ENCODE results near the gene CDH22.

Gene CDH22

DNA sequence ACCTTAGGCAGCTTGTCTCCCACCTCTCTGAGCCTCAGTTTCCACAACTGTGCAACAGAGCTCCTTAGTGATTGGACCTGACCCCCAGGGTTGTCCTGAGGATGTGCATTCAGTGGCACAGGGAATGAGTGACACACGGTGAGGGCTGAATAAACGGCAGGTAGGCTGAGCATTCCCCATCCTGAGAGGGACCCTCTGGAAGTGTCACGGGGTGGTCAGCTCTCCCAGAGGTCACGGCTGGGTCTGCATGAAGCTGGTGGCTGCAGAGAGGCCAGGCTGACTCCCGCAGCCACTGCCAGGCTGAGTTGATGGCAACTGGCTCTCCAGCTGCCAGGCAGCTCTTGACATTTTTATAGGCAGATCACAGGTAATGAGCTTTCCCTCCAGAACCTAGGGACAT lies 147.6 kb downstream of the CDH22 start:
- no peak for DNase-seq

DNA sequence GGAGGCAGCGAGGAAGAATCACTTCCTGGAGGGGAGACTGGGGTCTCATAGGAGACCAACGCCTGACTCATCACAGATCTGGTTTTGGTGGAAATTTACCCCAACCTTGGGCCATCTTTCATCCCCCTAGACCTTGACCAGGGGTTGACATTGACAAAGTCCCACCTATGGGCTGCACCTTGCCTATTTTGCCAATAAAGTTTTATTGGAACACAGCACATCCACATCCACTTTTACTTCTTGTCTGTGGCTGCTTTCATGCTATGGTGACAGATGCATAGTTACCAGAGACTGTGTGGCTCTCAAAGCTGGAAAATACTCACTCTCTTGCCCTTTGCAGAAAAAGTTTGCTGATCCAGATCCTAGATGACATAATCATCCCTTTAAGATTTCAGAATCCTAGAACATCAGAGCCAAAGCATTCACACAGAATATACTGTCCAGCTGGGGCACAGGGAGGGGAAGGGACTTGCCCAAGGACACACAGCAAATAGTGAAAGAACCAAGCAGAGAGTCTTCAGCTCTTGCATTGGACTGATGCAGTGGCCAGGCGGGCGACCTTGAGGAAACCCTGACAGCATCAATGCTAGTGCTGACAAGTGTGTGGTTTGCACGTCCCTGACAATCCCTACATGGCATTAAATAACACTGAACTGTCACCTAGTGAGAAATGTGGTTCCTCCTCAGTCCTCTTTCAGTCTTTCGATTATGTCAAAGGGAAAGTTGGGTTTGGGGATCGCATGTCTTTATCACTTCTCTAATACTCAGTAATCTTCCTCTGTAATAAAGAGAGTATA lies 149.0 kb downstream of the CDH22 start:
- DNase-seq, result no peak

DNA sequence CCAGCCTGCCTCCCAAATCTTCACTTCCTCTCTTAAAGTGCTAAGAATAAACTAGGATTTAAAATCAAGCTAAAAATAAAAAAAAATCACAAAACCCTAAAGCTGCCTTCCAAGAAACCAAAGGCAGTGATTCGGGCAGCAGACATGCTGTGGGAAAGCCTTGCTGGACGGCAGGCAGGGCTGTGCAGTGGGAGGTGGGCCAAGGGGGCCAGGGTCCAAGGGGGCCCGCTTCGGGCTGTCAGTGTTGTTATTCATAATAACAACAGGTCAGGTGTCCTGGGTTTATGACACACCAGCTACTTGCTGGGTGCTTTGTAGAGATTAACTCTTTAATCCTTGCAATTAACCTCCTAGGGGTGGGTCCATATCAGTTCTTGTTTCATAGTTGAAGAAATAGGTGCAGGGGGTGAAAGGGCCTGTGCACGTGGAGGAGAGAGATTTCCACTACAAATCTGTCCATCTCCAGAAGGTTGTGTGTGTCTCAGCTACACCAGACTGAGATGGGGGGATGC lies 149.8 kb downstream of the CDH22 start:
- DNase-seq, result no peak

DNA sequence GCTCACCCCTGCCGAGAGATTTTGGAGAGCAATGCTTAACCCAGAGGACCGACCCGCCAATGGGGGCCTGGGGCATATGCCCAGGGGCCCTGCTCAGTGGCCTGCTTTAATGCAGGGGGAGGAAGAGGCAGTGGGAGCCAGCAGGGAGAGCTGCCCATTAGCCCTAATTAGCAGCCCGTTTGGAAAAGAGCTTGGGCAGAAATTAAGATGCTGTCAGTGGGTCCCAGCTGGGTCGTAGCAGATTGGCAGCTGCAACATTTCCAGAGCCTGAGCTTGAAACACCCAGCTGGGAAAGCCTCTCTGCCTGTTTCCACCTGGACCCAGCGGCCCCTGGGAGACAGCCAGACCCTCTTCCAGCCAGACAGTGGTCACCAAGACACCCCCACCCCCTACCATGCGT lies 150.7 kb downstream of the CDH22 start:
- no peak for DNase-seq

DNA sequence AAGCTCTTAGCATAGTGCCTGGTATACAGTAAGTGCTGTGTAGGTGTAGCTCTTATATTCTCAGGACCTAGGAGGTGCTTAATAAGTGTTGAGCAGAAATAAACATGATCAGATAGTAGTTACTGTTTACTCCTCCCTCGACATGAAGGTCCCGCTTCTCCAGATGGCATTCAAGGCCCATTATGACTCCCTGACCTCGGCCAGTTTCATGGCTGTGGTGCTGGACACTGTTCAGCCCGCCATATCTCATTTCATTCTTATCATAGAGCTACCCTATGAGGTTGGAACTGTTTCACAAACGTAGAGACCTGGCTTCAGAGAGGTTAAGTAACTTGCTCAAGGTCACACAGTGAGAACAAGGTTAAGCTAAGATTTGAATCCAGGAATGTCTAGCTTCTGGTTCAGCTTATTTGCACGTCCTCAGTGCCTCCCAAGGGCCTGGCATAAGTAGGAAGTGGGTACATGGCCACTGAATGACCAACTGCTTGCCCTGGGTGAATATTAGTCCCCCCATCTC lies 151.2 kb downstream of the CDH22 start:
- DNase-seq, result no peak

DNA sequence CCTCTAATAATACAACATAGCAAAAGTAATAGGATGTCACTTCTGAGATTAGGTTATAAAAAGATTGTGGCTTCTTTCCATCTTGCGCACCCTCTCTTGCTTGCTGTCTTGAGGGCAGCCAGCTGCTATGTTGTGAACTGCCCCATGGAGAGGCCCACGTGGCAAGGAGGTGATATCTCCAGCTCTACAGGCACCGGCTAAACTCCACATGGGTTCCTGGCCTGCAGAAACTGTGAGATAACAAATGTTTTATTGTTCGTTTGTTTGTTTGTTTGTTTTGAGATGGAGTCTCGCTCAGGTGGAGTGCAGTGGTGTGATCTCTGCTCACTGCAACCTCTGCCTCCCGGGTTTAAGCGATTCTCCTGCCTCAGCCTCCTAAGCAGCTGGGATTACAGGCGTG lies 152.2 kb downstream of the CDH22 start:
- no peak for DNase-seq

DNA sequence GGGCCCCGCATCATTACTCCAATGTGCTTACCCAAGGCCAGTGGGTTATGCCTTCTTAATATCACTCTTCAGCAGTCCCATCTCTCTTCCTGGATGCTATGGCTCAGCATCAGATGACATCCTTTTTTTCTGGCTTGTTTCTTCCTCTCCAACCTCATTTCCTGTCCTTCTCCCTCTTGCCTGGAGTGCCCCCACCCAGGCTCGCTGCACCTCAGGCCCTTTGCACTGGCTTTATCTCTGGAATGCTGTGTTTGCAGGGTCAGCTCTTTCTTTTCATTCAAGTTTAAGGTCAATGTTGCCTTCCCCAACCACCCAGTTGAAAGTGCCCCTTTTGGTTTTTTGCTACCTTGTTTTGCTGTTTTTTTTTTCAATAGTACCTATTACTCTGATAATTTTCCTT lies 153.5 kb downstream of the CDH22 start:
- no peak for DNase-seq

DNA sequence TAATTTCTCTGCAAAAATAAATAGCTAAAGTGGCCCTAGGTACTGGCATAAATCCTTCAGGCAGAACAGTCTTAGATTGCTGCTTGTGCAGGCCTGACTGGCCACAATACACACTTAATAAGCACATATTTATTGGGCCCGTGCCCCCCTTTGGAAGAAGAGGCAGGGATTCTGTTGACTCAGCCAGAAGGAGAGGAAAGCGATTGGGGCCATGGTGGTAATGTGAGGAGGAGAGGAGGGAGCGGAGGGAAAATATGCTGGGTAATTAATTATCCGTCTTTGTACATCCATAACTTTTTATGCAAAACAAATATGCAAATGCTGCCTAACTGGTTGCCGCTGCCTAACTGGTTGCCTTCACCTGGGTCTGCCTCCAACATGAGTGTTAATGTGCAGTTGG lies 154.0 kb downstream of the CDH22 start:
- DNase-seq, result no peak

DNA sequence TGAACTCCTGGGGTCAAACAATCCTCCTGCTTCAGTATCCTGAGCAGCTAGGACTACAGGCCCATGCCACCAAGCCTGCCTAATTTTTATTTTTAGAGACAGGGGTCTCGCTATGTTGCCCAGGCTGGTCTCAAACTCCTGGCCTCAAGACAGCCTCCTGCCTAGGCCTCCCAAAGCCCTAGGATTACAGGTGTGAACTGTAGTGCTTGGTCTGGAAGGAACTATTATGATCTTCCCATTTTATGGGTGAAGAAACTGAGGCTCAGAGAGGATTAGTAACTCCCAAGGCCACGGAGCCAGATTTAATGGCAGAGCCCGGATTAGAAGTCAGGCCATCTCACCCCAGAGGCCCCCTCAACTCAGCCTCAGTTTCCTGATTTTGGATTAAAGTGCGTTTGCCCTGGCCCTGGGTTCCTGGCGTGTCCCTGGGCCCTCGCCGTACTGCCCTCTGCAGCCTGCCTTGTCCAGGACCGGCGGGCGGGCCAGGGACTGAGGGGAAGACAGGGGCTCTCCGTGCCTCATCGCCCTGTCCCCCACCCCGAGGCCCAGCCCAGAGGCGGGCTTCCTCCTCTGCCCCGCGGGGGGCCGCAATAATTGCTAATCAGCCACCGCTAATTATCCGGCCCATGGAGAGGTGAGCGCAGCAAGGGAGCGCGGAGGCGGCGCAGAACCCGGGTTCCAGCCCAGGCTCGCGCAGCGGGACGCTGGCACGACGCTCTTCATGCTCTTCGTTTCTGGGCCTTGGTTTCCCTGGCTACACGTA lies 155.3 kb downstream of the CDH22 start:
- no peak for DNase-seq

DNA sequence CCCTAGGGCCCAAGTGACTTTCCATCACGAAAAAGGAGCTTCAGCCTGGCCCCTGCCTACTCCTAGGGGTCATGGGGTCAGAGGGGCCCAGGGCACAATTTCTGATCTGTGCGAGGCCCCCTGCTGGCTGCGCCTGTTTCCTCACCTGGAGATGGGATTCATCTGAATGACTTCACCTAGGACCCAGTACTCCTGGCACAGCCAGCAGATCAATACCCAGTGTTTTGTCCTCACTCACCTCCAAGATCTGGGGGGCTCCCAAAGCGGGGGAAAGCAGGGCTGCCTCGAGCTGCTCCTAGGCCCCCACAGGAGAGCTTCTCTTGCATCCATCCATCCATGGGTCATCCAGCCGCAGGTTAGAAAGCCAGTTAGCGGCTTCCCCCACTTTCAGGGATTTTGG lies 156.4 kb downstream of the CDH22 start:
- no peak for DNase-seq

DNA sequence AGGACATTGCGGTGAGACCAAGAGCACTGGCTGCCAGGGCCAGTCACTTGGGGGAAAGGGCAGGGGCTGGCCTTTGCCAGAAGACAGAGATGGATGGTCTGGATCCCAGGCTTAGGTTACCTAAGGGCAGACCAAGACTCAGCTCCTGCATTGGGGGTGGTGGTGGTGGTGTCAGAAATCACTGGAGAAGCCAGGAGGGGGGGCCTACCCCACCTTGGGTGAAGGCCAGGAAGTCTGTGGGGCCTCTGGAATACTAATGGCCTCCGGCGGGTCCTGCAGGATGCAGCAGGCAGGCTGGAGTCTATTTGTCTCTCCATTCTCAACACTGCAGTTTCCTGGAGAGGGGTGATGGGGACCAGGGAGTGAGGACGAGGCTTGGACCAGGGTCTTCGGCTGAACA lies 157.4 kb downstream of the CDH22 start:
- no peak for DNase-seq

DNA sequence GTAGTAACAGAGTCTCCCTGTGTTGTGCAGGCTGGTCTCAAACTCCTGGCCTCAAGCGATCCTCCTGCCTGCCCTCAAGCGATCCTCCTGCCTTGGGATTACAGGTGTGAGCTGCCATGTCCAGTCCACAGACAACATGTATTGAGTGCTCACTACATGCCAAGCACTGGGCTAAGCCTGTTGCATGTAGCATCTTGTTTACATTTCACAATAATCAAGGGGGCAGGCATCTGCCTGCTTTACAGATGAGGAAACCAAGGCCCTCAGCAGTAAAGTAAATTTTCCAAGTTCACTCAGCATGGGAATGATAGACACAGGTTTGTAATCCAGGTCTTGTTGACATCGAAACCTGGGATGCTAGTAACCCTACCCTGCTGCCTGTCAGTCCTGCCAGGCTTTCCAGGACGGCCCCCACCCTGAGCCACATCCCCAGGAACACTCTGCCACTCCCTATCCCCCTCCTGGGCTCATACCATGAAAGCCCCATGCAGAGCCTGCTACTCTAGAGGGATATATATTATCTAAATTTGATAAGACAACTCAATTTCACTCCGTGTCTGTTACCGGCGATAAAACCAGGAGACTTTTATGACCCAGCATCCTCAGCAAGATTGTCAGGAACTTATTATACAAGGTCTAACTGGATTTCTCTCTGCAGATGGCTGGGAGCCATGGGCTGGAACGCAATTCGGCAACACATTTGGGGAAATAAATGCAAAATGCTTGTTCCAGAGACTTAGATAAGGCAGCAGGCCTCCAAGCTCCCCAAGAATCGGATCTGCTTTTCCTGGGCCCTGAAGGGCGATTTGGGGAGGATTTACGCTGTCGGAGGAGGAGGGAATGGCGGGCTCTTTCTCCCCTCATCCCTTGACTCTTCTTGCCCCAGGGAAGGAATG lies 159.7 kb downstream of the CDH22 start:
- no peak for DNase-seq

DNA sequence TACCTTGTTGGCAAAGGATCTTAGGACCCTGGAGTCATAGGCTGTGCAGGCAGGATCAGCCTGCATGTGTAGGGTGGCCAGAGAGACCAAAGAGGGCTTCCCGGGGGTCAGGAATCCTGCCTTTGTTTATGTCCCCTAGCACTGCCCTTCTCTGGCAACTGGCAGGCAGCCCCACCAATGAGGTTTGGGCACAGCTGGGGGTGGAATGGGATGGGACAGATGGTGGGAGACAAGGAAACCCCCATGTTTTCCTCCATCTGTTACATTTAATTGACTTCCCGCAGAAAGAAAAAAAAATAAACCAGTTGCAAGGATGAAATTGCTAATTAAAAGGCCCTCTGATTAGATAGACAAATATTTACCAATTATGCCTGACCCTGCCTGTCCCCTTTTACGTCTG lies 162.6 kb downstream of the CDH22 start:
- DNase-seq, result peak; percentile 27

DNA sequence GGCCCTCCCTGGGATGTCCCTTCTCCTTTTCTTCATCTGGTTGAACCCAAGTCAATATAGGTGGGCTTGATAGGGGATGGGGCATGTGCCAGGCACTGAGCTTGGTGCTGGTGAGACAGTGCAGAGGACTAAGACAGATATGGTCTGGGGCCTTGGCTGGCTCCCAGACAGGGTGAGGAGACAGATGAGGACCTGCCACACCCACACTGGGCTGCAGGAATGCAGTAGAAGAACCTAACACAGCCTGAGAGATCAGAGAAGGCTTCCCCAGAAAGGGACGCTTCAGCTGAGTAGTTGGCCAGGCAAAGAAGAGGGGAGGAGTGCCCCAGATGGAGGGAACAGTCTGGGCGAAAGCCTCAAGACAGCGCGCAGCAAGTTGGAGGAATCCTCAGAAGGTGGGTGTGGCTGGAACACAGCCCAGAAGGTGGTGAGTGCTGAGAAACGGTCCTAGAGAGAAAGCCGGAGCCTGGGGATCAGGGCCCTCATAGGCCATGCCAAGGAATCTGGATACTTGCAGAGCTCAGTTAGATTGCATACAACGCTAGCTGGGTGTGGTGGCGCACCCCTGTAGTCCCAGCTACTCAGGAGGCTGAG lies 163.8 kb downstream of the CDH22 start:
- no peak for DNase-seq

DNA sequence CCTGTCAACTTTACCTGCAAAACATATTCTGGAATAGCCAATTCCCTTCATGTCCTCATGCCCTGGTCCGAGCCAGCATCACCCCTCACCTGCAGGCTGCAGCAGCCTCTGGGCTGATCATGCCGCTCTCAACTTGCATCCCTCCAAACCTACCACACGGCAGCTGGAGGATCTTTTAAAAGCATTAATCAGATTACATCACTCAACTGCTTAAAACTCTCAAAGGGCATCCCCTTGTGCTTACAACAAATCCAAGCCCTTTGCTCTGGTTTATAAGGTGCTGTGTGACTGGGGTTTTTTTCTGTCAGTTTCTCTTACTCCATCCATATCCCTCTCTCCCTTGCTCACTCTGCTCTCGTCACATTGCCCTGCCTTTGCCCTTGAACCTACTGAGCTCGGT lies 166.2 kb downstream of the CDH22 start:
- DNase-seq, result no peak

DNA sequence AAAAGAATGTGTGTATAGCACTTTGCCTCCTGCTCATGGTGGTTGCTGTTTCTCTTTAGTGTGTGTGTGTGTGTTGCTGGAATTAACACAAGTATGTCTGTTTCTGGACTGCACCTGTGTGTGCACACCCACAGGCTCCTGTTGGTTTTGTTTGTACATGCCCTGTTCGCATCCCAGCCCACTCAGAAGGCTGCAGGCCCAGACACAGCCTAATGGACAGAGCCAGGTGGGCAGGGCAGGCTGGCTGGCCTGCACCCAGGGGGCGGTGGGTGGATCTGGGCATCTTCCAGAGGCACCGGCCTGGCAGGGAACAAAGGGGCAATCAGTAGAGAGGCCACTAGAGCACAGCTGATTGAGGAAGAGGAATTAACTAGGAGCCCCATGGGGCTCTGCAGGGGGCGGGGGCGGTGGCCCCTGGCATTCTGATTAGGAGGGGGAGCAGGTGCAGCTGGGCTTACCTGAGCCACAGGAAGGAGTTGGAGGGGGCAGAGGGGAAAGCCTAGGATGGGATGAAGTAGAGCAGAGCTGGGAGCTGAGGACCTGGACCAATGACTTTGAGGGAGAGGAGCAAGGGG lies 168.3 kb downstream of the CDH22 start:
- DNase-seq, result peak; percentile 69

DNA sequence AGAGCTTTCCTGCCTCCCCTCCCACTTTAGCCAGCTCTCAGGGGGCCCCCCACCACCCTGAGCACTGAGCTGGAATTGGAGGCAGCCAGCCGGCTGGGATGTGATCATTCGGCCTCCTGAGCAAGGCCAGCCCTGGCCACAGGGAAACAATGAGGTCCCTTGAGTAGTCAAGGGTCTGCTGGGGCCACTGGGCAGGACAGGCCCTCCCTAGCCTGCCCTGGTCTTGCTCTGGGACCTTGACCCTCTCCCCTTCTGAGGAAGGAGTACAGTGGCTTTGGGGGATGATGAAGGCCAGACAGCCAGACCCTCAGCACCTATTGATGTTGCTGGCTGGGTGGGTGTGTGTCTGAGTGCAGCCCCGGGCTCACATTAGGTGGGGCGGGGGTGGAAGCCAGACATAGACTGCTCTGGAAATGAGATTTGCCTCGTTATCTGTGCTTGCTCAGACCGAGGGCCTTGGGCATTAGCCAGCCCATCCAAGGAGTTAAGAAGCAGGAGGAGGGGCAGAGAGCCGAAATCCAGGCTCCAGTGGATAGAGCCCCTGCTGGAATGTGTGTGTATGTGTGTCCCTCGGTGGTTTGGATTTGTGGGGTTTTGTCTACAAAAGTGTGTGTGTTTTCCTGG lies 168.9 kb downstream of the CDH22 start:
- no peak for DNase-seq

DNA sequence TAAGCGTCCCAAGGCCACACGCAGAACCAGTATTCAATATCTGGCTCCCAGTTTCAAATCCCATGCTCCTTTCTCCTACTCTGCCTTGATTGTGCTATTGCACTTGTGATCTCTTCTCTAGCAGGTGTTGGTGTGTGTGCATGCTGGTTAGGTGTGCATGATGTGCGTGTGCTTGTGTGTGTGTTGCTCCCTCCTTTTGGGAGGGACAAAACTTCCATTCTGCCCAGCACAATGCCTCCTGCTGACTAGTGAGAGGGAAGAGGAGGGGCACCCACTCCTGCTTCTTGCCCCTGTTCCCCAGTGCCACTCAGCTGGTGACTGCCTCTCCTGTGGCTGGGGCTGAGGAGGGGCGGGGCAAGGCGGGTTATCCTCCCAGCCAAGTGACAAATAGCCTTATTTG lies 170.5 kb downstream of the CDH22 start:
- no peak for DNase-seq

DNA sequence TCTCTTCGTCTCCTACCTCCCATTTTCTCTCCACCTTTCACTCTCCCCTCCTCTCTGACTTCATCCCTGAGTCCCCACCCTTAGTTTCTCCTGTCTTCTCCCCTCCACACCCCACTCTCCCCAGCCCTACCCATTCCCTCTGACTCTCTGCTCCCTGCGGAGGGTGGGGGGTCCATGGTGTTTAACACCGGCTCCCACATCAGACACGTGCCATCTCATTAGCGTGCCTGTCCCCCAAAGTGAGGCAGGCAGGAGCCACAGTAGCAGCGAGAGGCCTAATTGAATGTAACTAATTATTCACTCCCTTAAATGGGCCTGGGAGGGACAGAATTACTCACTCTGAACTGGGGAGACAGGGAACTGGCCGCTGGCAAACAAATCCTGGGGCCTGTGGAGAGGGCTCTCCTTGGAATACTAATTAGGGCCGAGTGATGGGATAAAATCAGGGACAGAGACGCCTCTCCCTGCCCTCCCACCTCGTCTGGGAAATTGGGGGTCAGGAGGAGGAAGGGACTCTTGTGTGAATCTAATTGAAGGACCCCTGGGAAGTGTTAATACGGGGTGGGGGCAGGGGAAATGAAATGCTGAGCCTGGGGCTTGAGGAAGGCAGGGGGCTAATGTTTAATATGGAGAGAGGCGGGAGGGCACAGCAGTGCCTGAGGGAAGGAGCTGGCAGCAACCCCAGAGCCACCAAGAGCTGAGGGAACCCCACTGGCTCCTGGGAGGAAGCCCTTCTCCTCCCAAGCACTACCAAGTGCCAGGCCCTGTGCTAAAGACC lies 172.3 kb downstream of the CDH22 start:
- no peak for DNase-seq

DNA sequence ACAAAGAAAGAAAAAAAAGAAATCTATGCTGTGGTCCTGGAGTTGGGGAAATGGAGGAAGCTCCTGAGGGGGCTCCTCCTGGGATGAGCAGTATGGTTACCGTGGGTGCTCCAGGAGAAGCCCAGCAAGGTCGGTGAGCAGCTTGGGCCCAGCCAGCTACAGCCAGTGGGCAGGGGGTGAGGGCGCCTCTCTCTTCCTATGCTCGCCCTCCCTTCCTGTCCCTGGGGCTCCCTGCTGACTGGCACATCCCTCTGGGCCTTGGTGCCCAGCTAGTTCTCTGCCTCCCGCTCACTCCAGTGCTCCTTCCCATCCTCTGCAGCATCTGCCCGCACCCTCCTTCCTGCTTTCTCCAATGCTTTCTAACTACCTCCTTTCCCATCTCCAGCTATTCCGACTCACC lies 173.6 kb downstream of the CDH22 start:
- no peak for DNase-seq
